ENCODE data around the gene RNF113B. TPM values are rescaled to one million over a fixed set of nuclear protein-coding genes. Genes with fewer than 3 reads are reported as not detected.

The RNF113B gene
- polyA plus RNA-seq, 4 donors: not detected

DNA sequence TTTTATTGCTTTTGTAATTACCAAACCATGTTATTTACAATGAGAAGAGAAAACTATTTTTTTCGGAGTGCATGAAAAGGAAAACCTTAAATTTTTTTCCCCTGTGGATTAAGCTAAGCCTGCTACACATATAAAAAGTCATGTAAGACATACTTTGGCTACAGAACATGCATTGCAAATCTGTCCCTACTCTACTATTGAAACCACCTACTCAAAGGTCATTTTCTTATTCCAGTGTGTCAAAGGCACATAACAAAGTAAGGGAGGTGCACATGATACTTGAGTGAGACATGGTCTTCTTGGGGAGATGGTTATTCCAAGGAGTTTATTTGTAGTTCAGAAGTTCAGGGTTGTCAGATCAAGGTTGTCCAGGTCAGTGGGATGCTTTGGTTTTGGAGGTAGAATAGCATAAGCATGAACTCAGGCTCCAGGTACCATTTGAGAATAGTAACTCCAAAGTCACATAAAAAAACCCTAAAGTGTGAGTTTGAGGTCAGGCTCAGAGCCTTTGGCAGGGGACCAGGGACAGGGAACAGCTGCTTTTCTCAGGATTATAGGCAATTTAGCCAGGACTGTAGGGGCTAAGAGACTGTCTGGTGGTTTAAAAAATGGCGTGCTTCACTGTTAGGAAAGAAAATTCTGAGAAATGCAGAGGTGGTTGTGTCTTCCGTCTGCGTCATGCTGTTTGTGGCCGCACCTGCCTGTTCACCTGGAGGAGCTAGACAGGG, 18.7 kb downstream of the RNF113B start:
- WGBS, 3 donors: 76 to 93% (median 85%) methylated on average over 5 of the region's 5 CpGs
- DNase-seq: no peak
- FAIRE-seq: no peak

DNA sequence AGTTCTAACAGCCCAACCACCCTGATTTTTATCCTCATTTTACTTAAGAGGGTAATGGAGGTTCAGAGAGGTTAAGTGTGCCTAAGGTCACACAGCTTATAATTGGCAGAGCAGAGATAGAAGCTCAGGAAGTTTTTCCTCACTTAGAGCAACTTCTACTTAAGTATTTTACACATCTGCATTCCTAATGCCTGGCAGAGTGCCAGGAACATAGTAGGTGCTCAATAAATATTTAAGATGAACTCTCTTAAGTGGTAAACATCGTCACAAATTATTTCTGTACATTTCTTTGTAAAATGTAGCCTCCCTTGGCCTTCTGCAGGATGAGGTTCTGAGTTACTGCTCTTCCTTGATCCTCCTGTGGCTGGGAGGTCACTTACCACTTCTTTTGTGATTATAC, 19.5 kb downstream of the RNF113B start:
- Histone ChIP-seq H3K27ac (ENCODE audit: low read depth in 1 of 3, low read length in 2 of 3) (no peak overlapping the region), H3K9me3 (ENCODE audit: control insufficient read depth in 2 of 2, insufficient read depth in 1 of 2, low read depth in 1 of 2, low read length in 1 of 2) (no peaks in the 10 kb centered on the region), H3K4me3 (ENCODE audit: low read depth in 1 of 3, low read length in 3 of 3) (no peak overlapping the region), H3K36me3 (ENCODE audit: control insufficient read depth in 3 of 3, insufficient read depth in 2 of 3, low read depth in 1 of 3, low read length in 3 of 3) (peaks cover 0 to 9% (median 0%) of the 10 kb centered on the region in 3 donors), H3K4me1 (ENCODE audit: control insufficient read depth in 3 of 3, insufficient read depth in 2 of 3, low read depth in 1 of 3, low read length in 2 of 3) (no peaks in the 10 kb centered on the region), H3K27me3 (ENCODE audit: control insufficient read depth in 3 of 3, insufficient read depth in 3 of 3, low read length in 3 of 3) (no peaks in the 10 kb centered on the region)
- FAIRE-seq: no peak
- WGBS, 3 donors: 72 to 87% (median 84%) methylated on average over 1 of the region's 1 CpG
- DNase-seq: no peak

More for the DNA sequence above, 18.7 kb downstream of the RNF113B start:
- no peaks in the 10 kb centered on the region for H3K9me3 ChIP-seq (ENCODE audit: control insufficient read depth in 2 of 2, insufficient read depth in 1 of 2, low read depth in 1 of 2, low read length in 1 of 2)
- no peak overlapping the region for H3K4me3 ChIP-seq (ENCODE audit: low read depth in 1 of 3, low read length in 3 of 3)
- peaks cover 0 to 9% (median 0%) of the 10 kb centered on the region in 3 donors for H3K36me3 ChIP-seq (ENCODE audit: control insufficient read depth in 3 of 3, insufficient read depth in 2 of 3, low read depth in 1 of 3, low read length in 3 of 3)
- H3K4me1 ChIP-seq (ENCODE audit: control insufficient read depth in 3 of 3, insufficient read depth in 2 of 3, low read depth in 1 of 3, low read length in 2 of 3): no peaks in the 10 kb centered on the region
- no peaks in the 10 kb centered on the region for H3K27me3 ChIP-seq (ENCODE audit: control insufficient read depth in 3 of 3, insufficient read depth in 3 of 3, low read length in 3 of 3)
- no peak overlapping the region for H3K27ac ChIP-seq (ENCODE audit: low read depth in 1 of 3, low read length in 2 of 3)

DNA sequence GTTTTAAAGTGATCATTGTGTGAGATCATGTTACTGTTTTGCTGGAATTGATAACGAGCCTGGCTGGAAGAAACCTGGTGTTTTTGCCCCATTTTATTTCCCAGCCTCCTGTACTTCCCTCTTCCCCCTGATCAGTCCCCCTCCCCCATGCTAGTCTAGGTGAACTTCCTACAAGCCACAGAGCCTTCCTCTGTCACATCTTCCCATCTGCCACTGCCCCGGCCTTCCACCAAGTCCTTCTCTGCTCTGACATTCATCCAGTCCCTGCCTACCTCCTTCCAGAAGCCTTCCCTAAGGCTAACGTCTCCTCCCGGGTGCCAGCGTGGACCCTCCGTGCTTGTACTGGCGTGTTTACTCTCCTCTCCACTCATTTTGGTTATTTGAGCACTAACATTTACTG, 19.9 kb downstream of the RNF113B start:
- Histone ChIP-seq H3K9me3 (ENCODE audit: control insufficient read depth in 2 of 2, insufficient read depth in 1 of 2, low read depth in 1 of 2, low read length in 1 of 2) (no peaks in the 10 kb centered on the region), H3K27me3 (ENCODE audit: control insufficient read depth in 3 of 3, insufficient read depth in 3 of 3, low read length in 3 of 3) (no peaks in the 10 kb centered on the region), H3K4me1 (ENCODE audit: control insufficient read depth in 3 of 3, insufficient read depth in 2 of 3, low read depth in 1 of 3, low read length in 2 of 3) (no peaks in the 10 kb centered on the region), H3K36me3 (ENCODE audit: control insufficient read depth in 3 of 3, insufficient read depth in 2 of 3, low read depth in 1 of 3, low read length in 3 of 3) (peaks cover 0 to 9% (median 0%) of the 10 kb centered on the region in 3 donors), H3K4me3 (ENCODE audit: low read depth in 1 of 3, low read length in 3 of 3) (no peak overlapping the region), H3K27ac (ENCODE audit: low read depth in 1 of 3, low read length in 2 of 3) (no peak overlapping the region)
- WGBS, 3 donors: 79 to 87% (median 86%) methylated on average over 7 of the region's 7 CpGs
- DNase-seq (no peak), FAIRE-seq (no peak)

DNA sequence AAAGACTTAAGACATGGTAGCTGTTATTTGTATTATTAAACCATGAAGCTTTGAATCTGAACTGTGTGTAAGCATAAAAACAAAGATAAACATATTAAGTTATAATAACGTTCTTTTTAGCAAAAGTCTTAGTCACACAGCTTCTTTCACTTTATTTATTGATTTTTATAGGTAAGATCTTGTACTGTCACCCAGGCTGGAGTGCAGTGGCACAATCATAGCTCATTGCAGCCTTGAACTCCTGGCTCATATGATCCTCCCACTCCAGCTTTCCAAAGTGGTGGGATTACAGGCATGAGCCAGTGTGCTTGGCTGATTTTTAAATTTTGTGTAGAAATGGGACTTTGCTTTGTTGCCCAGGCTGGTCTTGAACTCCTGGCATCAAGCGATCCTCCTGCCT, 20.8 kb downstream of the RNF113B start:
- FAIRE-seq (no peak), DNase-seq (no peak)
- no peaks in the 10 kb centered on the region for H3K9me3 ChIP-seq (ENCODE audit: control insufficient read depth in 2 of 2, insufficient read depth in 1 of 2, low read depth in 1 of 2, low read length in 1 of 2)
- H3K36me3 ChIP-seq (ENCODE audit: control insufficient read depth in 3 of 3, insufficient read depth in 2 of 3, low read depth in 1 of 3, low read length in 3 of 3): peaks cover 0 to 5% (median 0%) of the 10 kb centered on the region in 3 donors
- no peak overlapping the region for H3K27ac ChIP-seq (ENCODE audit: low read depth in 1 of 3, low read length in 2 of 3)
- 60 to 72% (median 70%) methylated on average over 2 of the region's 2 CpGs for WGBS, 3 donors
- no peaks in the 10 kb centered on the region for H3K27me3 ChIP-seq (ENCODE audit: control insufficient read depth in 3 of 3, insufficient read depth in 3 of 3, low read length in 3 of 3)
- H3K4me1 ChIP-seq (ENCODE audit: control insufficient read depth in 3 of 3, insufficient read depth in 2 of 3, low read depth in 1 of 3, low read length in 2 of 3): no peaks in the 10 kb centered on the region
- no peak overlapping the region for H3K4me3 ChIP-seq (ENCODE audit: low read depth in 1 of 3, low read length in 3 of 3)

DNA sequence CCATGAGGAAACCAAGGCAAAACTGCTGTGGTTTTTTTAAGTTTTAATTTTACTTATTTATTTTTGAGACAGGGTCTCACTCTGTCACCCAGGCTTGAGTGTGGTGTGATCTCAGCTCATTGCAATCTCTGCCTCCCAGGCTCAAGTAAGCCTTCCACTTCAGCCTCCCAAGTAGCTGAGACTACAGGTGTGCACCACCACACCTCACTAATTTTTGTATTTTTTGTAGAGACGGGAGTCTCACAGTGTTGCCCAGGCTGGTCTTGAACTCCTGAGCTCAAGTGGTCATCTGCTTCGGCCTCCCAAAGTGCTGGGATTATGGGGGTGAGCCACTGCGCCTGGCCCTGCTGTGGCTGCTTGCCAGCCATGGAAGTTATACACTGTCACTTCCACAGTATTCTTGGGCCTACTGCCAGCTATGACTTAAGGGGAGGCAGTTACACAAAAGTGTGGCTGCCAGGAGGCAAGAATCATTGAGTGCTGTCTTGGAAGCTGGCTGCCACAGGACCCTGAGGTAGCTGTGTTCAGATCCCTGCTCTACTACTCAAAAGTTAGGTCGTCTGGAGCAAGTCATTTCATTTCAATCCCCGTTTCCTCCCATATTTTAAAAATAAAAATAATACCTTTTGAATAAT, 21.5 kb downstream of the RNF113B start:
- DNase-seq (no peak), FAIRE-seq (no peak)
- Histone ChIP-seq H3K27me3 (ENCODE audit: control insufficient read depth in 3 of 3, insufficient read depth in 3 of 3, low read length in 3 of 3) (no peaks in the 10 kb centered on the region), H3K4me3 (ENCODE audit: low read depth in 1 of 3, low read length in 3 of 3) (no peak overlapping the region), H3K9me3 (ENCODE audit: control insufficient read depth in 2 of 2, insufficient read depth in 1 of 2, low read depth in 1 of 2, low read length in 1 of 2) (no peaks in the 10 kb centered on the region), H3K36me3 (ENCODE audit: control insufficient read depth in 3 of 3, insufficient read depth in 2 of 3, low read depth in 1 of 3, low read length in 3 of 3) (peaks cover 0 to 5% (median 0%) of the 10 kb centered on the region in 3 donors), H3K27ac (ENCODE audit: low read depth in 1 of 3, low read length in 2 of 3) (no peak overlapping the region), H3K4me1 (ENCODE audit: control insufficient read depth in 3 of 3, insufficient read depth in 2 of 3, low read depth in 1 of 3, low read length in 2 of 3) (no peaks in the 10 kb centered on the region)
- 76 to 85% (median 80%) methylated on average over 5 of the region's 5 CpGs for WGBS, 3 donors

DNA sequence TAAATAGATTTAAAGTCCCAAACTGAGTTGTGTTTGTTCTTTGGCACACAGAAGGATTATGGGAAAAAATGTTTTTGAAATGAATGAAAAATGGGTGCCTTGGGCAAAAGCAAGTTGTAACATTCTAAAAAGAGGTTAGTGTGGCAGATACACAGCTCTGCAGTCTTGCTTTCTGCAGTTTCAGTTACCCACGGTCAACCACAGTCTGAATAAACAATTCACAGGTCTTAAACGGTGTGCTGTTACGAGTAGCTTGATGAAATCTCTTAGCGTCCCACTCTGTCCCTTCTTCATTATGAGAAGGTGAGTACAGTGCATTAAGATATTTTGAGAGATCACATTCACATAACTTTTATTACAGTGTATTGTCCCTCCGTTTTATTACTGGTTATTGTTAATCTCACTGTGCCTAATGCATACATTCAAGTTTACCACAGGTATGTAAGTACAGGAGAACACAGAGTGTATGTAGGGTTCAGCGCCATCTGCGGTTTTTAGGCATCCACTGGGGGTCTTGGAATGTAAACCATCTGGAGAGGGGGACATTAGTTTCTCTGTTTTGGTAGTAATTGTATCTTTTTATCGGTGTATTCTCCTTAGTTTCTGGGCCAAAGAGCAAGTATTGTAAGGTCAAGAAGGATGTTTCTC, 26.1 kb downstream of the RNF113B start:
- no peaks in the 10 kb centered on the region for H3K9me3 ChIP-seq (ENCODE audit: control insufficient read depth in 2 of 2, insufficient read depth in 1 of 2, low read depth in 1 of 2, low read length in 1 of 2)
- DNase-seq: no peak
- 74 to 81% (median 76%) methylated on average over 8 of the region's 8 CpGs for WGBS, 3 donors

DNA sequence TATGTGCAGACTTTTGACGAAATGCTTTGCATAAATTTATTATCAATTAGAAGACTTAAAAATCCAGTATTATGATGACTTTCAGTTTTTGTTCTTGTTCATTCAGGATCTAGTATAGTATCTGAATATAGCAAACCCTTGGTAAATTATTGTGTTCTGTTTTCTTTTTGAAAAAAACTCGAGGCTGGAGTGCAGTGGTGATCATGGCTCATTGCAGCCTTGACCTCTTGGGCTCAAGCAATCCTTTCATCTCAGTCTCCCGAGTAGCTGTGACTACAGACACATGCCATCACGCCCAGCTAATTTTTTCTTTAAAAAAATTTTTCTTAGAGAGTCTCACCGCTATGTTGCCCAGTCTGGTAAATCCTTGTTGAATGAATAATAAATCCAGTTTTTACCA, 29.5 kb downstream of the RNF113B start:
- Histone ChIP-seq H3K27me3 (ENCODE audit: control insufficient read depth in 3 of 3, insufficient read depth in 3 of 3, low read length in 3 of 3) (no peaks in the 10 kb centered on the region), H3K27ac (ENCODE audit: low read depth in 1 of 3, low read length in 2 of 3) (no peak overlapping the region), H3K4me1 (ENCODE audit: control insufficient read depth in 3 of 3, insufficient read depth in 2 of 3, low read depth in 1 of 3, low read length in 2 of 3) (peaks cover 0 to 8% (median 0%) of the 10 kb centered on the region in 3 donors), H3K36me3 (ENCODE audit: control insufficient read depth in 3 of 3, insufficient read depth in 2 of 3, low read depth in 1 of 3, low read length in 3 of 3) (peaks cover 0 to 4% (median 0%) of the 10 kb centered on the region in 3 donors), H3K4me3 (ENCODE audit: low read depth in 1 of 3, low read length in 3 of 3) (no peak overlapping the region), H3K9me3 (ENCODE audit: control insufficient read depth in 2 of 2, insufficient read depth in 1 of 2, low read depth in 1 of 2, low read length in 1 of 2) (no peaks in the 10 kb centered on the region)
- 61 to 71% (median 64%) methylated on average over 5 of the region's 5 CpGs for WGBS, 3 donors
- DNase-seq (no peak), FAIRE-seq (no peak)

More for the DNA sequence above, 26.1 kb downstream of the RNF113B start:
- H3K4me3 ChIP-seq (ENCODE audit: low read depth in 1 of 3, low read length in 3 of 3): no peak overlapping the region
- peaks cover 0 to 6% (median 0%) of the 10 kb centered on the region in 3 donors for H3K36me3 ChIP-seq (ENCODE audit: control insufficient read depth in 3 of 3, insufficient read depth in 2 of 3, low read depth in 1 of 3, low read length in 3 of 3)
- no peak overlapping the region for H3K27ac ChIP-seq (ENCODE audit: low read depth in 1 of 3, low read length in 2 of 3)
- no peak for FAIRE-seq
- no peaks in the 10 kb centered on the region for H3K27me3 ChIP-seq (ENCODE audit: control insufficient read depth in 3 of 3, insufficient read depth in 3 of 3, low read length in 3 of 3)
- H3K4me1 ChIP-seq (ENCODE audit: control insufficient read depth in 3 of 3, insufficient read depth in 2 of 3, low read depth in 1 of 3, low read length in 2 of 3): no peaks in the 10 kb centered on the region

DNA sequence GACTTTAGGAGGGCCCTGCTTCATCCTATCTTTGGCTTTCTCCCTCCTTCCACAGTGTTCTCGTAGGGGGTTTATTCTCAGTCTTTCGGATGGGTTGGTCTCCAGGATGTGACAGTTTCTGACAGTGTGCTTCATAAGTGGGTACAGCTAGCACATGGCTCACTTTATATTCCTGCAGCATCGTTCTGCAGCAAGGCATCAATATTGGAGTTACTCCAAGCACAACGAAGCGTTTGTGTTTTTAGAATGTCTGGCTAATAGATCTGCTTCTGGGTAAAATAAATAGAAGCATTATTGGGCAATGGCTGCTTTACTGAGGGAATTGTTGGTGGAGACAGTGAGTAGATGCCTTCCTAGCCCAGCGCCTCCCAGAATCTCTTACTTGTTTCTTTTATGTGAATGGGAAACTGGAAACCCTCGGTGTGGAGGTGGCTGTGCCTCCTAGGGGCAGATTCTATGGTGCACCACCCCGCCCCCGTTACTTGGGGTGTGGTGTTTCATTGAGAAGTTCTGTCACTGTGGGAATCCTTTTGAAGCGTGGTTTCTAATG, 32.2 kb downstream of the RNF113B start:
- Histone ChIP-seq H3K27ac (ENCODE audit: low read depth in 1 of 3, low read length in 2 of 3) (peak overlapping the region in 1 of 3 donors; percentile 44), H3K27me3 (ENCODE audit: control insufficient read depth in 3 of 3, insufficient read depth in 3 of 3, low read length in 3 of 3) (peaks cover 0 to 11% (median 0%) of the 10 kb centered on the region in 3 donors), H3K36me3 (ENCODE audit: control insufficient read depth in 3 of 3, insufficient read depth in 2 of 3, low read depth in 1 of 3, low read length in 3 of 3) (peaks cover 0 to 4% (median 0%) of the 10 kb centered on the region in 3 donors), H3K4me1 (ENCODE audit: control insufficient read depth in 3 of 3, insufficient read depth in 2 of 3, low read depth in 1 of 3, low read length in 2 of 3) (peaks cover 0 to 12% (median 0%) of the 10 kb centered on the region in 3 donors), H3K9me3 (ENCODE audit: control insufficient read depth in 2 of 2, insufficient read depth in 1 of 2, low read depth in 1 of 2, low read length in 1 of 2) (no peaks in the 10 kb centered on the region), H3K4me3 (ENCODE audit: low read depth in 1 of 3, low read length in 3 of 3) (peak overlapping the region in 1 of 3 donors; percentile 48)
- FAIRE-seq: no peak
- DNase-seq: peak in 1 of 2 donors; percentile 19
- 41 to 47% (median 42%) methylated on average over 10 of the region's 10 CpGs for WGBS, 3 donors

Measured in small intestine (tissue), 7 donors.